ENCODE measurements around the gene SPATC1L. TPM values are rescaled to one million over a fixed set of nuclear protein-coding genes. Genes with fewer than 3 reads are reported as not detected.
"Not testable (repeated sequence)": the region's sequence is repeated elsewhere in the genome, so short reads cannot be mapped to it uniquely, and the experiment has no call there.

SPATC1L gene
- 2.1 and 4.8 TPM in 2 replicates for total RNA-seq

GRCh38 chr21:46183910-46184624 is at the start of gene SPATC1L:
Gene SPATC1L (minus strand): TSS chr21:46184459. CDS start chr21:46182816, 1,643 bp downstream.
- peak; percentile 37 to 82 for DNase-seq (ENCODE audit: low read depth in 2 of 2)

- DNase-seq (ENCODE audit: low read depth in 2 of 2), result no peak
Measured at GRCh38 chr21:46229923-46230260, 45.6 kb upstream of the SPATC1L start.

- DNase-seq (ENCODE audit: low read depth in 2 of 2), result no peak
Measured at GRCh38 chr21:46229133-46229922, 45.1 kb upstream of the SPATC1L start.

GRCh38 chr21:46228345-46229051 is 44.2 kb upstream of the SPATC1L start, which contains the start of gene LSS:
Gene LSS (minus strand): TSS chr21:46228774. CDS start chr21:46228745, 29 bp downstream.
- DNase-seq (ENCODE audit: low read depth in 2 of 2), result peak; percentile 93 to 99

DNA sequence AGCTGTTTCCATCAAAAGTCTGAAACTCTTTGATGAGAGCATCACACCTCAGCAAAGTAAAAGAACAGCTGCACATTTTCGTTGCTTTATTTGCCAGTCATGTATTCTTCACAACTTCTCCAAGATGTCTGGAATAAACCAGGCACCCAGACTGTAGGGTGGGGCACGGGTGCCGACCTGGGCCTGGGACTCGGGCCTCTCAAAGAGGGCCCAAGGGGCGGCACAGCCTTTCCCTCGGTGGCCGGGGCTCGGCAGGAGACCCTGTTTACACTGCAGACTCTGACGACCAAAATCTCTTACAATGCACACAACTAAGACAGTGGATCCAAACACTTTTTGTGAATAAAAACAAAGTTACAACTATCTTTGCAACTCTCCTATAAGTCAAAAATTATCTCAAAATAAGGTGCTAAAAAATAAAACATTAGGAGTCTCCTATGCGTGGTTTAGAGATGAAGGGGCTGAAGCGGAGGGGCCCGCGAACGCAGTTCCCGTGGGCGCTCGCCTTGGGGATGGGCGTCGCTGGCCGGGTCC is 43.6 kb upstream of the SPATC1L start:
- no peak for DNase-seq (ENCODE audit: low read depth in 2 of 2)

GRCh38 chr21:46226920-46227599 is 42.8 kb upstream of the SPATC1L start:
- peak in 1 of 2 donors; percentile 20 for DNase-seq (ENCODE audit: low read depth in 2 of 2)

GRCh38 chr21:46226146-46226545 is 41.9 kb upstream of the SPATC1L start:
- no peak for DNase-seq (ENCODE audit: low read depth in 2 of 2)

- not testable (repeated sequence) for DNase-seq (ENCODE audit: low read depth in 2 of 2)
Measured at GRCh38 chr21:46223661-46224060, 39.4 kb upstream of the SPATC1L start.

DNA sequence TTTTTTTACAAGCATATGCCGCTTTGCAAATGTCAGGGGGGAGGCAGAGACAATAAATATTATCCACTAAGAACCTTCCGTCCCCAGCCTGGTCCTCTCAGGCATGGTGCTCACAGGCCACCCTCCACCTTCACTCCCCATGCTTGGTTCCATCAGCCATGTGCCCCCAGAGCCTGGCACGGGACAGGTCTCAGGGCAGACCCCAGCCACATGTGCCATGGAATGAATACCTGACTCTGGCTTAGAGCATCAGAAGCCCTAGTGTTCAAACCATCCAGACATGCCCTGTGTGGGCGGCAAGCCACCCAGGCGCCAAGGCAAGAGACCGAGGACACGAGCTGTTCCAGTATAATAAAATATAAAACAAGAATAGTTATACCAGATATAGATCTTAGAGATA is 39.0 kb upstream of the SPATC1L start:
- no peak for DNase-seq (ENCODE audit: low read depth in 2 of 2)

GRCh38 chr21:46222436-46223116 is 38.3 kb upstream of the SPATC1L start:
- no peak for DNase-seq (ENCODE audit: low read depth in 2 of 2)

DNA sequence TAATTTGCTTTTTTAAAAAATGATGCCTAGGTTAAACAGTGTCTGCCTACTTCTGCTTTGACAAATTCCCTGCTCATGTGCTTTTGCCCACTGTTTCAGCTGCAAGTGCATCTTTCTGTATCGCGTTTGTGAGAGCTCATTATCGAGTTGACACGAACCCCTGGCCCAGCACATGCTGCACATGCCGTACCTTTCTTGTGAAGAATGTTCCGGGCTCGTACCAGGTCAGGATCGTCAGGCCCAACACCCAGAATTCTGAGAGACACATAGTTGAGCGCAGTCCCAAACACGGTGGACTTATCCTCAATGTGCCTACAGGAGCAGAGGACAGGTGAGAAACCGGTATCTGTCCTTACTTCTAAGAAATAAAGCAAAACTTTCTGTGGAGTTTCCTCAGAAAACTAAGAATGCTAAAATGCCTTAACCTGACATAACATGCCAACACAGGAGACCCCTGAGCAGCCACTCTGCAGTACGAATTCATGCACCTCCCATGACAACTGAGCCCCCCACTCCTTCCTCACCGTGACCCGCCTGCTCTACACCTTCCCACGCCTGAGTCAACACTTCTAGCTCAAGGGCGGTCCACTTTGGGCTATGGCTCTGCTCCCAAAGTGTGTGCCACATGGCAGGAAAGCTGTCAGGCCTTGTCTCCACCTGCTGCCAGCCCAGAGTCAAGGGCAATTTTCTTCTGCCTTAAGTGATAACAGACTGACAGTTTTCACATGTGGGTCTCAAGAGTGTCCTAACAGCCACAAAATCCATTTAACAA is 37.6 kb upstream of the SPATC1L start:
- no peak for DNase-seq (ENCODE audit: low read depth in 2 of 2)

DNA sequence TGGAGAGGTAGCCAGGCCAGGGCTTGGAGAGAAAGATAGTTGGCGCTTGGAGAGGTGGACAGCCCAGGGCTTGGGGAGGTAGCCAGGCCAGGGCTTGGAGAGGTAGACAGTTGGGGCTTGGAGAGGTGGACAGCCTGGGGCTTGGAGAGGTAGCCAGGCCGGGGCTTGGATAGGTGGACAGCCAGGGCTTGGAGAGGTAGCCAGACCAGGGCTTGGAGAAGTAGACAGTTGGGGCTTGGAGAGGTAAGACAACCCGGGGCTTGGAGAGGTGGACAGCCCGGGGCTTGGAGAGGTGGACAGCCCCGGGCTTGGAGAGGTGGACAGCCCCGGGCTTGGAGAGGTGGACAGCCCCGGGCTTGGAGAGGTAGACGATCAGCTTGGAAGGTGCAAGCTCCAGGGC is 36.6 kb upstream of the SPATC1L start:
- no peak for DNase-seq (ENCODE audit: low read depth in 2 of 2)

DNA sequence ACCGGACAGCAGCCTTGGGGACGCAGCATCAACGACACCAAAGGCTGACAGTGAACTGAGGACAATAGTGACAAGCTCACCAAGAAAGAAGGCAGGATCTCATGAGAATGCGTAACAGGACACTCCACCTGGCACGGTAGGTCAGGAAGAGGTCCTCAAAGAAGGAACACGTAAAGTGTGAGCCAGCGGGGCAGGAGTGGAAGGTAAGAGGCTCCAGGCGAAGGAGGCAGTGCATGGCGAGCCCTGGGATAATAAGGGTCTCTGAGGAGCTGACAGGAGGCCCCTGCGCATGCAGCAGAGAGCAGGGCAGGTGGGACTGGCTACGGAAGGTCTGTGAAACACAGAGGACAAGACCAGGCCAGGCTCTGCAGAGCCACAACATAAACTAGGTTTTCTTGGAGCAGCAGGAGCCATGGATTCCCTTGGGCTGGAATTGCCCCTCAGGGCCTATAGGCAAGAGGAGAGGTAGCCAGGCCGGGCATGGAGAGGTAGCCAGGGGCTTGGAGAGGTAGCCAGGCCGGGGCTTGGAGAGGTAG is 36.1 kb upstream of the SPATC1L start:
- DNase-seq (ENCODE audit: low read depth in 2 of 2), result no peak

DNA sequence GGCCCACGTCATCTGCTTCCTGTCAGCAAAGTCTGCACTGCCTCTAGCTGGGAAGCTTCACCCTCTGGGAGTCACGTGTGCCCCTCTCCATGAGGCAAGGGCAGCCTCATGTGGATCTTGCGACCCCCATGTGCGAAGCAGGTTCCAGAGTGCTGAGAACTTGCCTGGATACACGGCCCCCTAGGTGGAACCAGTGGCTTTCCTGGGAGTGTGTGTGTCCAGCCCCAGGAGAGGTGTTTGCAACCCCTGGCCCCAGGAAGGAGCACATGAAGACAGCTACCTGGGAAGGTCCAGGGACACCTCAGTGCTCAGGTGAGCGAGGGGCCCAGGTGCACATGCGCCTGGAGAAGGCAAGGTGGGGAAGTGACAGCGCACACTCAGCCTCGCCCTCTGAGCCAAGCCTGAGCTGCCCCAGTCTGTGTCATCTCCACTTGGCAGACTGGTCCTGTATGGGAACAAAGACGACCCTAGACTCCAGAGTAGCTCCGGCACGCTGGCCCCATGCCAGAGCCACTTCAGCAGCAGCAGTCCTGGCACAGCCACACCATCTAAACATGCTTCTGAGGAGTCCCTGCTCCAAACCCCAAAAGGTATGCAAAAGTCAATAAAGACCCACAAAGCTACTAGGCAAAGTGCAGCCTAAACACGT is 35.5 kb upstream of the SPATC1L start:
- DNase-seq (ENCODE audit: low read depth in 2 of 2), result no peak

DNA sequence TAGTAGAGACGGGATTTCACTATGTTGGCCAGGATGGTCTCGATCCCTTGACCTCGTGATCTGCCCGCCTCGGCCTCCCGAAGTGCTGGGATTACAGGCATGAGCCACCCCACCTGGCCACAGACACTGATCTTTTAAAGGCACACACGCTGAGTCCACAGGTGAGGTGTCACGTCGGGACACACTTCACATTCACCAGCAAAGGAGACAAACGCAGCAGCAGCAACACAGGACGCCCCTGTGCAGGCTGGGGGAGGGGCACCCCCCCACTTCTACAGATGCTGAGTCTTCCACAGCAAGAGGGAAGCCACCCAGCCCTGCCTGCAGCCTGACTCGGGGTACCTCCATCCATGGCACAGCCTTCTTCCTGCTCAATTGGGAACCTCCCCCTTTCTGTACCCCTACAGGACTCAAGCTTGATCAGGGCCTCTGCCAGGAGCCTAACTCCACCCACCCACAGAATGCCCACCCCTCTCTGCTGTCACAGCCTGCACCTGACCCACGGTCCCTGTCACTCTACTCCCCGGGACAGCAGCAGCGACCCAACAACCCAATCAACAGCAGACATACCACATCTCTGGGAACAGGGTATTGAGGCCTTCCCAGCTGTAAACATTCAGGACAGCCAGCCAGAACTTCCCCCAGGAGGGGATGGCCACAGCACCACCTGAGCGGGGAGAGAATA is 34.8 kb upstream of the SPATC1L start:
- peak in 1 of 2 donors; percentile 12 for DNase-seq (ENCODE audit: low read depth in 2 of 2)

DNA sequence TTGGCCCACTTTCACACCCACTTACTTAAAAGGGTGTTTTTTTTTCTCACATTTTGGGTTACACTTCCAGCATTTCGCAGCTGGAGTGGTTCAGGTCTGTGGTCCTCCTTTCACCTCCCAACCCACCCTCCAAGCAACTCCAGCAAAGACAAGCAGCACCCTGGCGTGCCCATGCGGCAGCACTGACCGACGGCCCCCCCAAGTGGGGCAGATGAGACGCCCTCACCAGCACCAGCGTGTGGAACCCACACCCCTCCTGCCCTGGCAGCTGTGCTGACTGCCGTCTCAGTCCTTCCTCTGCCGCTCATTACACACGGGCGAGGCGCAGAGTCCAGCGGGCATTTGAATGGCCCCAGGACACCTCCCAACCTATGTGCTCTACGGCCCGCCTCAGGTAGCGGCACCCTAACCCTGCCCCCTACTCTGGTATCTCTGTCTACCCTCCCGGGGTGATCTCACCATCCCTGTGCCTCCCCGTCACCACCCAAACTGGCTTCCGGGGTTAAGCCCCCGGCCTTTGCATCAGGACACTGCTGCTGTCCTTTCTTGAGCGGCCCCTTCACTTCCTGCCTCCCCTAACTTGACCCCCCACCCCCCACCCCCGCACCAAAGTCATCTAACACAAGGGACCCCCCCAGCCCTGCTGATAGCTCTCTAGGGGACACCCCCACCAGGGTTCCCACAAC is 33.4 kb upstream of the SPATC1L start:
- no peak for DNase-seq (ENCODE audit: low read depth in 2 of 2)

- DNase-seq (ENCODE audit: low read depth in 2 of 2), result no peak
Measured at GRCh38 chr21:46216132-46216747, 32.0 kb upstream of the SPATC1L start.

All from dermis microvascular lymphatic vessel endothelial cell (primary cell).